Small intestine (tissue), 7 donors: Measurements from ENCODE around the gene AKAP3. TPM values are rescaled to one million over a fixed set of nuclear protein-coding genes. Genes with fewer than 3 reads are reported as not detected.

Source experiments
- DNase-seq, 2 donors: peaks; one replicate each; pipeline versions ENCODE4 v3.0.0 to v3.0.0-alpha.2; 2013
- FAIRE-seq: peaks from 2 replicates; lab custom pipeline; 2012; peaks lifted over from hg19 to GRCh38; lab: Jason Lieb, UNC
- H3K27ac ChIP-seq, 3 donors: one replicate each; pipeline ENCODE4 v1.5.1; 2013; ENCODE audit warnings: low read length in 2 of 3, mild to moderate bottlenecking in 2 of 3, control low read depth in 1 of 3, inconsistent platforms in 1 of 3, low read depth in 1 of 3, moderate library complexity in 1 of 3
- H3K27me3 ChIP-seq, 3 donors: one replicate each; pipeline ENCODE4 v1.6.1; 2013; ENCODE audit warnings: low read length in 3 of 3, inconsistent platforms in 1 of 3; ENCODE audit not compliant: control insufficient read depth in 3 of 3, insufficient read depth in 3 of 3
- H3K36me3 ChIP-seq, 3 donors: one replicate each; pipeline ENCODE4 v1.6.1; 2013; ENCODE audit warnings: low read length in 3 of 3, inconsistent platforms in 1 of 3, low read depth in 1 of 3, mild to moderate bottlenecking in 1 of 3, moderate library complexity in 1 of 3; ENCODE audit not compliant: control insufficient read depth in 3 of 3, insufficient read depth in 2 of 3
- H3K4me1 ChIP-seq, 3 donors: one replicate each; pipeline ENCODE4 v1.6.1; 2013; ENCODE audit warnings: low read length in 2 of 3, inconsistent platforms in 1 of 3, low read depth in 1 of 3, mild to moderate bottlenecking in 1 of 3, moderate library complexity in 1 of 3; ENCODE audit not compliant: control insufficient read depth in 3 of 3, insufficient read depth in 2 of 3
- H3K4me3 ChIP-seq, 3 donors: one replicate each; pipeline ENCODE4 v1.5.1; 2013; ENCODE audit warnings: low read length in 3 of 3, control low read depth in 1 of 3, inconsistent platforms in 1 of 3, low read depth in 1 of 3, mild to moderate bottlenecking in 1 of 3, moderate library complexity in 1 of 3
- H3K9me3 ChIP-seq, 2 donors: one replicate each; pipeline ENCODE4 v1.6.1; 2013; ENCODE audit warnings: low read depth in 1 of 2, low read length in 1 of 2; ENCODE audit not compliant: control insufficient read depth in 2 of 2, insufficient read depth in 1 of 2
- WGBS, 3 donors: extraction: QIAGEN DNeasy Blood & Tissue Kit; methylation state at CpG; one replicate each; pipeline ENCODE4 v1.1.7; 2013; 5-methylcytosine and 5-hydroxymethylcytosine counted together
- polyA plus RNA-seq, 4 donors: library from polyadenylated mRNA; stranded (reverse) in 3 of 4; unstranded in 1 of 4; fragments of 200-250 nt in 3 of 4; fragments of 120-200 nt in 1 of 4; gene quantifications; one replicate each; pipeline versions ENCODE4 v1.2.1 to v1.2.3, GENCODE V29; 2013
- donor health status: healthy with polysubstance abuse.
- donor health status: control.
- donor health status: control.
- donor health status: Bipolar disorder and iron deficiency.
- donor health status: healthy.

The AKAP3 gene
- polyA plus RNA-seq, 4 donors: 0.45 to 2.5 (median 0.86) TPM

- Histone ChIP-seq H3K36me3 (peaks cover 10 to 21% (median 16%) of the 10 kb centered on the region in 3 donors), H3K4me1 (peaks cover 0 to 10% (median 3%) of the 10 kb centered on the region in 3 donors), H3K4me3 (no peak overlapping the region), H3K27ac (no peak overlapping the region), H3K9me3 (no peaks in the 10 kb centered on the region), H3K27me3 (no peaks in the 10 kb centered on the region)
- DNase-seq (no peak), FAIRE-seq (no peak)
Measured at GRCh38 chr12:4653257-4653656, 4.4 kb upstream of the AKAP3 start.

- Histone ChIP-seq H3K27me3 (no peaks in the 10 kb centered on the region), H3K36me3 (peaks cover 0 to 3% (median 0%) of the 10 kb centered on the region in 3 donors), H3K4me1 (peaks cover 3 to 14% (median 6%) of the 10 kb centered on the region in 3 donors), H3K27ac (peak overlapping the region; percentile 79 to 94 (median 80)), H3K4me3 (peak overlapping the region; percentile 72 to 95 (median 80)), H3K9me3 (no peaks in the 10 kb centered on the region)
- no peak for FAIRE-seq
- 0% methylated on average over 6 of the region's 6 CpGs for WGBS, 3 donors
- no peak for DNase-seq
Measured at GRCh38 chr12:4649358-4649661, 459 bp upstream of the AKAP3 start.

GRCh38 chr12:4648104-4648500, 749 bp downstream of the AKAP3 start:
- no peaks in the 10 kb centered on the region for H3K9me3 ChIP-seq
- H3K4me3 ChIP-seq: peak overlapping the region; percentile 72 to 95 (median 80)
- peaks cover 3 to 11% (median 6%) of the 10 kb centered on the region in 3 donors for H3K4me1 ChIP-seq
- no peaks in the 10 kb centered on the region for H3K27me3 ChIP-seq
- FAIRE-seq (no peak), DNase-seq (peak in 1 of 2 donors; percentile 11)
- 23 to 27% (median 26%) methylated on average over 4 of the region's 4 CpGs for WGBS, 3 donors
- H3K27ac ChIP-seq: peak overlapping the region; percentile 79 to 94 (median 80)
- H3K36me3 ChIP-seq: no peaks in the 10 kb centered on the region

GRCh38 chr12:4645023-4645422, 3.8 kb downstream of the AKAP3 start:
- FAIRE-seq (no peak), DNase-seq (no peak)
- Histone ChIP-seq H3K27me3 (no peaks in the 10 kb centered on the region), H3K4me3 (no peak overlapping the region), H3K27ac (no peak overlapping the region), H3K9me3 (no peaks in the 10 kb centered on the region), H3K4me1 (peaks cover 0 to 6% (median 5%) of the 10 kb centered on the region in 3 donors), H3K36me3 (no peaks in the 10 kb centered on the region)
- WGBS, 3 donors: 95 to 100% (median 100%) methylated on average over 1 of the region's 1 CpG

- FAIRE-seq (no peak), DNase-seq (no peak)
- peaks cover 0 to 6% (median 4%) of the 10 kb centered on the region in 3 donors for H3K4me1 ChIP-seq
- H3K9me3 ChIP-seq: no peaks in the 10 kb centered on the region
- no peaks in the 10 kb centered on the region for H3K36me3 ChIP-seq
- H3K27ac ChIP-seq: no peak overlapping the region
- H3K27me3 ChIP-seq: no peaks in the 10 kb centered on the region
- WGBS, 3 donors: 78 to 87% (median 80%) methylated on average over 6 of the region's 6 CpGs
- no peak overlapping the region for H3K4me3 ChIP-seq
Measured at GRCh38 chr12:4643747-4644146, 5.1 kb downstream of the AKAP3 start.

- WGBS, 3 donors: 73 to 84% (median 79%) methylated on average over 5 of the region's 5 CpGs
- H3K9me3 ChIP-seq: no peaks in the 10 kb centered on the region
- DNase-seq (no peak), FAIRE-seq (no peak)
- no peak overlapping the region for H3K4me3 ChIP-seq
- no peaks in the 10 kb centered on the region for H3K36me3 ChIP-seq
- no peaks in the 10 kb centered on the region for H3K4me1 ChIP-seq
- no peak overlapping the region for H3K27ac ChIP-seq
- H3K27me3 ChIP-seq: no peaks in the 10 kb centered on the region
Measured at GRCh38 chr12:4630262-4630661, 18.6 kb downstream of the AKAP3 start.

GRCh38 chr12:4628406-4628805, 20.4 kb downstream of the AKAP3 start:
- WGBS, 3 donors: 89 to 95% (median 93%) methylated on average over 10 of the region's 10 CpGs
- no peak overlapping the region for H3K4me3 ChIP-seq
- H3K36me3 ChIP-seq: no peaks in the 10 kb centered on the region
- H3K27me3 ChIP-seq: no peaks in the 10 kb centered on the region
- H3K9me3 ChIP-seq: no peaks in the 10 kb centered on the region
- DNase-seq (no peak), FAIRE-seq (no peak)
- H3K4me1 ChIP-seq: no peaks in the 10 kb centered on the region
- H3K27ac ChIP-seq: no peak overlapping the region

GRCh38 chr12:4626543-4626942, 22.3 kb downstream of the AKAP3 start:
- Histone ChIP-seq H3K4me3 (no peak overlapping the region), H3K27ac (no peak overlapping the region), H3K27me3 (no peaks in the 10 kb centered on the region), H3K36me3 (no peaks in the 10 kb centered on the region), H3K4me1 (no peaks in the 10 kb centered on the region), H3K9me3 (no peaks in the 10 kb centered on the region)
- FAIRE-seq (no peak), DNase-seq (no peak)
- 87 to 93% (median 90%) methylated on average over 5 of the region's 5 CpGs for WGBS, 3 donors

GRCh38 chr12:4621511-4621910, 27.3 kb downstream of the AKAP3 start:
- H3K27me3 ChIP-seq: no peaks in the 10 kb centered on the region
- no peak overlapping the region for H3K4me3 ChIP-seq
- 94 to 96% (median 95%) methylated on average over 3 of the region's 3 CpGs for WGBS, 3 donors
- H3K4me1 ChIP-seq: no peaks in the 10 kb centered on the region
- FAIRE-seq (no peak), DNase-seq (no peak)
- no peaks in the 10 kb centered on the region for H3K9me3 ChIP-seq
- H3K27ac ChIP-seq: no peak overlapping the region
- no peaks in the 10 kb centered on the region for H3K36me3 ChIP-seq
